HG02763 (cell line): ENCODE results near the gene RUNX3.

ENCODE experiments used
- ATAC-seq: cut with Tn5 transposase; IDR thresholded peaks from one replicate; pipeline ENCODE4 v1.9.1; 2021; ENCODE audit warnings: mild to moderate bottlenecking, moderate library complexity; ENCODE audit not compliant: unreplicated experiment

The RUNX3 gene

DNA sequence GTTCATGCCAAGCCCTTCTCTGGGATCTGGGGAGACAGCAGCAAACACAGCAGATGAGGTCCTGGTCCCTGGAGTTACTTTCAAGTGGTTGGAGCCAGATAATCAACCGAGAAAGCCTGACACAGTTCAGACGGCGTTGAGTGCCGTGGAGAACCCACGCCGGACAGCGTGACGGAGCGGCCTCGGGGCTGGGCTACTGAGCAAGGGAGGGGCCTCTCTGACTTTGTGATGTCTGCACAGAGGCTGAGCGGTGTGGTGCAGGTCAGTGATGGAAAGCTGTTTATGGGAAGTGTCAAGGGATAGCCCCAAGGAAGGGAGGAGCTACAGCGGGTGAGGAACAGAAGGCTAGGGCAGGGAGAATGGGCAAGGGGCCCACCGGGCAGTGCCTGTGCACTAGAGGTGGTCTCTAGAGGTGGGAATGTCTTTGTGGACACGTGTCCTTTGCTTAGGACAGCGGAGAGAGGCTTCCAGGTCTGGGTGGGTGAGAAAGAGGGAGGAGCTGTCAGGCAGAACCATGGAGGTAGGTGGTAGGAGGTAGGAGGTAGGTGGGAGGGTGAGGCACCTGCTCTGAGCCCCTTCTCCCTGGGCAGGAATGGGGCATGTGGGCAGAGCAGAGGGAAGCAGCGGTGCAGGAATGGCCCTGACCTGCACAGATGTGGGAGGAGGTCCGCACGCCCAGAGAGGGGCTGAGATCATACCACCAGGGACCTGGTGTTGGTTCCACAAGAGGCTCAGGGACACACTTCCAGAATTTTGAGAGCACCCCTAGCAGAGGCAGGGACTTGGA, 62.8 kb downstream of the RUNX3 start:
- ATAC-seq: no peak

DNA sequence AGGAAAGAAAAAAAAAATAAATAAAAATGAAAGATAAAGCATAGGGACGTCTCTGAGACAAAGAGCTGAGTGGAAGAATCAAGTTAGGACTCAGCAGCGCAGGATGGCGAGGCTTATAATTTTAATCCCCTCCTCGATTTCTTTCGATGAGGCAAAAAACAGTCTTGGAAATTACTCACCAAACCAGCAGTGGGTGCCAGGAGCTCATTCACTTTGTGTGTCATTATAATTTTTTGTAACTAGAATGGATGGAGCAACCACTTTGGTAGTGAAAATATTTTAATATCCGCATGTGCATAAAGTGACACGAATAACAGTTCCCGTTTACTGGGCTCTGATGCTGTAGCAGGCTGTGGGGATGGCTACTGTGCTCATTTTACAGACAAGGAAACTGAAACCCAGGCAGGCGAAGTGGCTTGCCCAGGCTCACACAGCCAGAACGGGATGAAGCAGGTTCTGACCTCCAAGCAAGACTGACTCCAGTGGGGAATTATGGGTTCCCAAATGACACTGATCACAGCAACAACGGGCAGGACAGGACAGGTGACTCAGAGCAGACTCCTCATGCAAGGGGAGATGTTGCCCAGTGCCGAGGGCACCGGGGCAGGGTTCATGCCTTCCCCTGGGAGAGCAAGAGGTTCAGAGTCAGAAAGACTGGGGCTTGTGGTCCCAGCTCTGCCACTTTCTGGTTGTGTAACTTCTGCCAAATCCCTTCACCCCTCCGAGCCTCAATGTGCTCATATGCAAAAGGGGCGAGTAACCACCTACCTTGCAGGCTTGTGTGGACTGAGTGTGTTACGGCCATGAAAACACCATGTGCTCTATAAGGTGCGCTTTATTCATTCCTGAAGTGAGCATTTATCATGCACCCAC, 63.6 kb downstream of the RUNX3 start:
- no peak for ATAC-seq

DNA sequence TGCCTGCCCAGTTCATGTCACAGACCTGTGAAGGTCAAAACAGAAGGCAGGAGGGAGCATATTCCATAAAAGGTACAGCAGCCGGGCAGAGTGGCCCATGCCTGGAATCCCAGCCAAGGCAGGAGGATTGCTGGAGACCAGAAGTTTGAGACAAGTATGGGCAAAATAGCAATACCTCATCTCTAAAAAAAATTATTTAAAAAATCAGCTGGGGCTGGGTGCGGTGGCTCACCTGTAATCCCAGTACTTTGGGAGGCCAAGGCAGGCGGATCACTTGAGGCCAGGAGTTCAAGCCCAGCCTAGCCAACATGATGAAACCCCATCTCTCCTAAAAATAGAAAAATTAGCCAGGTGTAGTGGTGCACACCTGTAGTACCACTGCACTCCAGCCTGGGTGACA, 64.5 kb downstream of the RUNX3 start:
- ATAC-seq: no peak

DNA sequence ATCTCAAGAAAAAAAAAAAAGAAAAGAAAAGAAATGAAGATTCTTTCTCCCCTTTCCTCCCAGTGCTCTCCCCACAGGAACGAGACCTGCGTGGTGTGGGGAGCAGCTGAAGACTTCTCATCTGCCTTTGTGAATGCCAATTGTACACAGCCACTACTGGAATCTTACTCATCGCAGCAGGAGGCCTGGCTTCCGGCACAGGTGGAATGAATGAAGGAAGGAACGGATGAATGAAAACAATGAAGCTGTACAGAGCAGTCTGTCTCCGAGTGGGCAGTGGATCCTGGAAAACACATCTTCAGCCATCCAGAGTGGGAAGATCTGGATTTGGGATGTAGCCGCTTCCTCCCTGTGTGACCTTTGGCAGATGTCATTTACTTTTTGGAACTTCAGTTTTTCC, 64.9 kb downstream of the RUNX3 start:
- no peak for ATAC-seq

DNA sequence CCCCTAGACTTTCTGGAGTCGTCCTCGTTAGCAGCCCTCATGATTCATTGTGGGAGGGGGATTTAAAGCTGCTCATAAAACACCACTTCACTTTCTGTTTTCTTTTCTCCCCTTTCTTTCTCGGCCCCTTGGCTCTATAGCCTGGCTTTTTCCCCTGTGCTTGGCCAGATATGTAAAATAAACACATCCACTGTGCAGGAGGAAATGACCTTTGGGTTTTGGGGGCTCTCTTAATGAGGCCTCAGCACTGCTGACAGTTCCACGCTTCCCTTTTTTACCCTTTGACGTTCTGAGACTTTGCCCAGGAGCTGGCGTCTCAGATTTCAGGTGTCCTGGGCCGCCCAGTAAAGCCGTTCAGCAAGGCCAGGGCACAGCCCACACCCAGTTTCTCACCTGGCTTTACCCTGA, 65.7 kb downstream of the RUNX3 start:
- no peak for ATAC-seq

DNA sequence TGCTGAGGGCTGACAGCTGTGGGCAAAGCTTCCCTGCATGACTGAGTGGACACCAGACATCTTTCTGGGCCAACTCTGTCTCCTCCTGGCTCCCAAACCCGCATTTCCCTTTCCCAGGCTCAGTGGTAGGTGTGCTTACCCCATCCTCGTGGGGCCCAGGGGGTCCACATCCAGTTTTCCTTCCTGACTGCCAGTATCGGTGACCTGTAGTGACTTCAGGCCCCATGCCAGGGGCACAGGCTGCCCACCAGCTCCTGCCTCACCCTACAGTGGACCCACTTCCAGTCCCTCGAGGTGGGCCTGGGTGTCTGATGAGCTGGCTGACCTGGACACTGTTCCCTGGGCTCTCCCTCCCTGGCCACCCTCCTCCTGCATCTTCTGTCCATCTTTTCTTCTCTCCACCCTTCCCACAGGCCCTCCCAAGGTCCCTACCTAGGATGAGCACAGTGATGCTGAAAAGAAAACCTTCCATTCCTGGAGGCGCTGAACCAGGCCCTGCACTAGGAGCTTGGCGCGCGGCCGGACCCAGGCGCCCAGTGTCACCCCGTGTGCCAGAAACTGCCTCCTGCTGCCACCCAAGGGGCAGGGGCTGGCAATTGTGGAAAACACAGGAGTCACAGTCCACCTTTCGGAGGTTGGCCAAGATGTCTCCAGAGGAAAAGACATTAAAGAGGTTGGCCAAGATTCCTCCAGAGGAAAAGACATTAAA, 67.1 kb downstream of the RUNX3 start:
- ATAC-seq: no peak

DNA sequence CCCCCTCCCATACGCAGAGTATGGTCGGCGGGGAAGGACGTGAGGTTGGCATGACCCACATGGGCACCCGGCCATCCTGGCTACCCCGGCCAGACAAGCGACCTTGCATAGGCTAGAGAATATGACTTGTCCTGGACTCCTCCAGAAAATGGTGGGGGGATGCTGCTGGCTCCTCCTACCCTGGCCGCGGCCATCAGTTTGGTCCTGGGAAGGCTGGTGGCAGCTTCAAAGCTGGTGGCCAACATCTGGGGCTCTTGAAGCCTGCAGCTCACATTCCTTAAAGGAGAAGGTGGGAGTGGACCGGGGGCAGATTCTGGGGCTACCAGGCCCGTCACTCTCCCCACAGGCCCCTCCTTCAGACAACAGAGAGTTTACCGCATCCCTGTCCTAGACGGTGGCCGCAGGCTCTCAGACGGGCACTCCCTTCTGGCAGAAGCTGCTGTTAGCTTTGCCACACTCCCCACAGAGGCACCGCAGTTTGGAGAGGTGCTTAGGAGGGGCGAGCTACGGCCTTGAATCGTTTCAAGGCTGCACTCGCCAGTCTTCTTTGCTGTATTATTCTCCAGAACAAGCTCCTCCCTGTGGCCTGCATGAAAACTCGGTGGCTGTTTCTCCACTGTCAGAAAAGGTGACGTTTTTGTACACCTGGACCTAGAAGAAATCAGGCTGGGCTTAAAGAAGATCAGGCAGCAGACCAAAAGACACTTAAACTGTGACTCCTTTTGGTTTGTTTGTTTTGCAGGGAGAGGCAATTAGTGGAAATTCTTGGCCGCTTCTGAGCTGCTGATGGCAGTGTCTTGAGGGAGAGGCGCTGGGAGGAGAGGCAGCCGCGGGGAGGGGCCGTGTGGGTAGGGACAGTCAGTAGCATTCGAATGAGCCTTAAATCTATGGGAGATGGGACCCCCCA, 68.0 kb downstream of the RUNX3 start:
- ATAC-seq: no peak

DNA sequence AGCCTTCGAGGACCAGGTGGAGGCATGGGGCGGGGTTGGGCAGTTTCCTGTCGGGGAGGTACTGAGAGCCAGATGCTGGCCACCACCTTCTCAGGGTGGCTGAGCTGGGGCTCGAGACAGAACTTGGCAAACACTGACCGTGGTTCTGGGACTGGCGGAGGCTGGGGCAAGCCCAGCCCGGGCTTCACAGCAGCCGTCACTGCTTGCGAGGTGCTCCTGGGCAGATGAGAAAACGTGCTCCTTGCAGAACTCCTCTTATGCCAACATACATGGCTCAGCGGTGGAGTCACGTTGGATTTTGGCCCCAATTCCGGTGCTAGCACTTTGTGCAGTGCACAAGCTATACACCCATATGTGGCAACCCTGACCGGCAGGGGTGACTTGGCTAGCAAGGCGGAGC, 69.2 kb downstream of the RUNX3 start:
- ATAC-seq: no peak

DNA sequence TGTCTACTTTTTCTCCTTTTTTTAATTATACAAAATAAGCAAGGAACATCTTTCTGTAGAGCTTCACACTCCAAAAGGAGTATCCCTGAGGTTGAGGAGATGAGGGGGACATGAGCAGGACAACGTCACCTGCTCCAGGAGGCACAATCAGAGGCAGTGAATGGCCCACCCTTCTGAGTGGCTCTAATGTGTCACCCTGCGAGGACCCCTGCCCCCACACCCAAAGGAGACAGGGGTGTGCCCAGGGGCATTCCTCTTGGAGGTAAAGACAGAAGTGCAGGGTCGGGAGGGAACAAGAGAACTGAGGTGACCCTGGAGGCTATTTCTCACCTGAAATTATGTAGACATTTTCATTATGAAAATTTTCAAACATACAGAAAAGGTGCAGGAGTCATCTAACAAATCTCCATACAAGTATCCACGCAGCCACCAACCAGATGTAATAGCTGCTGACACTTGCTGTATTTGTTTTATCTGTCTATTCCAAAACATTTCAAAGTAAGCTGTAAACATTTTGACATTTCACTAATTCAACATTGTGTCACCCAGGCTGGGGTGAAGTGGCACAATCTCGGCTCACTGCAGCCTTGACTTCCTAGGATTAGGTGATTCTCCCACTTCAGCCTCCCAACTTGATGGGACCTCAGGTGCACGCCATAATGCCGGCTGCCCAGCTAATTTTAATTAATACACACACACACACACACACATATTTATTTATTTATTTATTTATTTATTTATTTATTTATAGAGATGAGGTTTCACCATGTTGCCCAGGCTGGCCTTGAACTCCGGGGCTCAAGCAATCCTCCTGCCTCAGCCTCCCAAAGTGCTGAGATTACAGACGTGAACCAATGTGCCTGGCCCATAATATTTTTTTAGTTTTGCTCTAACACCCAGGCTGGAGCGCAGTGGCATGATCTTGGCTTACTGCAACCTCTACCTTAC, 70.7 kb downstream of the RUNX3 start:
- no peak for ATAC-seq

DNA sequence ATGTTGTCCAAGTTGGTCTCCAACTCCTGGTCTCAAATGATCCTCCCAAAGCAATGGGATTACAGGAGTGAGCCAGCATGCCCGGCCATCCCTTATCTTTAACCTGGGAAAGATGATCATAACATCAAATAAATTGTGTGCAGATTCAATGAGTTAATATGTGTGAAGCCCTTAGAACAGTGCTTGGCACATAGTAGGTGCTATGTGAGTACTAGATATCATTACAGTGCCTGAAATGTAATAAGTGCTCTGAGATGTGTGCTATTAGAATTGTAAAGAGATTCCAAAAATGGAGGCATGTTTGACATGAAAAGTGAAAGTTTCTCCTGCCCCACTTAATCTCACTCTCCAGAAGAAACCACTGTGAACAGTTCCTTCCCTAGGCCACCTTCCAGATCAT, 71.8 kb downstream of the RUNX3 start:
- no peak for ATAC-seq

DNA sequence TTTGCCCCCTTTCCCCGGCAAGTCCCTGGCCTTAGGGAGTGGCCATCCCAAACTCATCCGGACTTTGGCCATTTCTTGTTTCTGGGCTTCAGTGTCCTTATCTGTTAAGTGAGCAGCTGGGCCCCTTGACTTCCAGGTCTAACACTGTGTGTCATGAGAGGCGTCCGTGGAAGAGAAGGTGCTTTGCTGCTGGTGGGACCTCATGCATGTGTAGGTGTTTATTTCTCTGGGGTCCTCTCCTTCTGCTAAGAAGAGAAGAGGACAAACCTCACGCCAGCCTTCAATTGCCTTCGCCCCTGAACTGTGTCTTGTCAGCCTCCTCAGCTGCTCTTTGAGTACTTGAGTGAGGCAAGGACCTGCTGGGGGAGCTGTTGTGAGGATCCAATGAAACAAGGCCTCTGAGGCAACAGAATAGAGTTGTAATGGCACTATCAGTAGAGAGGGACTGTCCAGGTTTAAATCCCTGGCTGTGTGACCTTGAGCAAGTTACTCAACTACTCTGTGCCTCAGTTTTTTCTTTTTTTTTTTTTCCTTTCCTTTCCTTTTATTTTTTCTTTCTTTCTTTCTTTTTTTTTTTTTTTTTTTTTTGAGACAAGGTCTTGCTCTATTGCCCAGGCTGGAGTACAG, 72.5 kb downstream of the RUNX3 start:
- ATAC-seq: no peak

DNA sequence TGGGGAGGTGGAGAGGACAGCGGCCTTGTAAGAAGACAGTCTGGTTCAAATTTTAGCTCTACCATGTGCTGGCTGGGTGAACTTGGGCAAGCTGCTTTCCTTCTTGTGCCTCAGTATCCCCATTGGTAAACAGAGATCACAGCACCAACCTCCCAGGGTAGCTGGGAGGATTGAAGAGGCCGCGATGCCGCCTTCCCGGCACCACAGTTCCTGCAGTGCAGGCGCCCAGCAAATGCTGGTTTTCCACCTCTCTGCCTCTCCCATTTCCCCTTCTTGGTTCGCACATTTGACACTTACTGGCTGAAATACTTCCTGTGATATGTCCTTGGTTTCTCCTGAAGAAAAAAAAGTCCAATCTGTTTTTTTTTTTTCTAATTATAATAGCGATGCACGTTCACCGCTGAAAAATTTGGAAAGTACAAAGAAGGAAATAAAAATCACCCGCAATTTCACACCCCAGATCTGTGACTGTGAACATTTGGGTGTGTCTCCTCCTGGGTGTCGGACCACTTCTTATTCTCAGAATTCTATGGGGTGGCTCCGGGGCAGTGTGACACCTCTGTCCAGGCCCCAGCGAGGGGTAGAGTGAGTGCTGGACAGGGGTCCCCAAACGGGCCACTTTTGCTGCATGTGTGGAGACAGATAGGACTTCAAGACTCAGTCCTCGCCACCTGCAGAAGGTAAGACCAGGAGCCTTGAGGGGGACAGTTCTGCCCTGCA, 73.1 kb downstream of the RUNX3 start:
- no peak for ATAC-seq

DNA sequence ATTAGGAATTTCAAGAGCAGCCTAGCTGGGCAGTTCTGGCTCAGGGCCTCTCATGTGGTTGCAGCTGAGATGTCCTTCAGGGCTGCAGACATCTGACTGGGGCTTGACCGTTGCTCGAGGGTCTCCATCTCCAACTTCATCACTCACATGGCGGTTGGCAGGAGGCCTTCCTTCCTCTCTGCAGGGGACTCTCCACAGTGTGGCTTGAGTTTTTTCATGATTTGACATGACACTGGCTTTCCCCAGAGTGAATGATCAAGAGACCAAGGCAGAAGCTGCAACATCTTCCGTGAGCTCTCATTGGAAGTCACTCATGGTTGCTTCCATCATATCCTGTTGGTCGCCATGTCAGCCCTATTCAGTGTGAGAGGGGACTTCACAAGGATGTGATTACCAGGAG, 74.6 kb downstream of the RUNX3 start:
- no peak for ATAC-seq

DNA sequence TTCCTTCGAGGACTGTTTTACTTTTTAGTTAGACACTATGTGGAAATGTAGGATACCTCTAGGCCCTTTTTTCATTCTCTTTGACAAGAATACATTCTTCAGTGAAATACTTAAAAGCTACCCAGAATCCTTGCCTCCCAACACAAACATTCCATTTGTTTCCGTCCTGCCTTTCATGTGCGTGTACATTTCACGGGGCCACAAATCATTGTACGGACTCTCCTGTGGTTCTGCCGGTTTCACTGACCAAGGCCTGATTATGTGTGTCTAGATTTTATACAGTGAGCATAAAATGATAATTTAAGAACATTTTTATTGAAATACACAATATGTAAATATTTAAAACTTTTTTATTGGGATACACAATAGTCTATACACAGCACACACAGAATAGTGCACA, 76.4 kb downstream of the RUNX3 start:
- no peak for ATAC-seq

DNA sequence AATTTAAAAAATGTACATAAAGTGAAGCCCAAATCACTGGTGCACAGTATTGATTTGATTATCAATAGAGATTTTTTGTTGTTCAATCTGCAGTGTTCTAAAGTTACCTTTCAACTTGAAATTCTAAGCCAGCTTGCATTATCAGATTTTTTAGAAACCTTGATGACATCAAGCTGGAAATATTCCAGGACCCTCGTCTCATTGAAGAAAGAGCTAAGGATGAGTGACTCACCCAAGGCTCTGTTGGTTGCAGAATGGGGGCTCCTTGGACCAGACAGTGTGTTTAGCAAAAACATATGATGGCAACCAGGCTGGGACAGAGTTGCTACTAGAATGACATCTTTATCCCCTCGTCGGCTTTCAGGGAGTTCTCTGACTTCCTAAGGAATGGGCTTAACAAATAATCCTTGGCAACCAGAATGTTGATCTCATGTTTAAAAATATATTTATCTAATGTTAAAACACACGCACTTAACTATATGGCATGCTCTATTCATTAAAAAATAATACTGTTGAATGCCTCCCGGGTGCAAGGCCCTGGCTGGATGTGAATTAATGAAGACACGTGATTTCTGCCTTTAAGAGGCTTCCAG, 79.7 kb downstream of the RUNX3 start:
- no peak for ATAC-seq

DNA sequence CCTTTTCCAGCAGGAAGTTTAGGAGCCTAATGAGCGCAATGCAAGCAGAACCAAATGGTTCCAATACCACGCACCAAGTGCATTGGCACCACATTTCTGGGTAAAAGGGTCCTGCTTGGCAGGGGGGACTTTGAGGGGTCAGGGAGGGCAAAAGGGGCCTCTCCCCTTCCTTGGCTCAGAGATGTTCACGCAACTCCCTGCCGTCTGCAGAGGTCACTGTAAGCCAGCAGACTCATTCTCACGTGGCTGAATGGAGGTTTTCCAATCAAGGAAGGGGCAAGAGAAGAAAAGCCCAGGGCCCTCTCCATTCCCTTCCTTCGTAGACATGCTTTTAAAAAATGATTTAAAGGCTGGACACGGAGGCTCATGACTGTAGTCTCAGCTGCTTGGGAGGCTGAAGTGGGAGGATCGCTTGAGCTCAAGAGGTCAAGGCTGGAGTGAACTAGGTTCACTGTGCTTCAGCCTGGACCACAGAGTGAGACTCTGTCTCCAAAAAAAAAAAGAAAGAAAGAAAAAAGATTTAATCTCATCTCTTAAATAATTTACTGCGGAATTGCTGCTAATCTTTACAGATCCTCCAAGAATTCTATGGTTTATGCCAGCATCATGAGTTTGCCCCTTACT, 80.3 kb downstream of the RUNX3 start:
- no peak for ATAC-seq
